Cardiac fibroblast (primary cell): ENCODE measurements around the gene TGFBI.

Experiments used
- DNase-seq, 2 donors: peaks; one replicate each; pipeline versions ENCODE4 v3.0.0 to v3.0.0-alpha.2; 2010; ENCODE audit warnings: low read depth in 2 of 2
- H3K4me3 ChIP-seq, 2 donors: replicated peaks in 1 of 2; 1 replicate in 1 of 2; 2 replicates in 1 of 2; pipeline ENCODE4 v1.5.1; 2011; ENCODE audit warnings: low read depth in 2 of 2, low read length in 2 of 2, mild to moderate bottlenecking in 2 of 2, moderate library complexity in 1 of 2
- TF ChIP-seq, protein P1 (sequence below): IDR thresholded peaks from one replicate; pipeline ENCODE4 v1.5.1; 2011; ENCODE audit warnings: low read depth, mild to moderate bottlenecking, low read length, inconsistent platforms

TGFBI gene

DNA sequence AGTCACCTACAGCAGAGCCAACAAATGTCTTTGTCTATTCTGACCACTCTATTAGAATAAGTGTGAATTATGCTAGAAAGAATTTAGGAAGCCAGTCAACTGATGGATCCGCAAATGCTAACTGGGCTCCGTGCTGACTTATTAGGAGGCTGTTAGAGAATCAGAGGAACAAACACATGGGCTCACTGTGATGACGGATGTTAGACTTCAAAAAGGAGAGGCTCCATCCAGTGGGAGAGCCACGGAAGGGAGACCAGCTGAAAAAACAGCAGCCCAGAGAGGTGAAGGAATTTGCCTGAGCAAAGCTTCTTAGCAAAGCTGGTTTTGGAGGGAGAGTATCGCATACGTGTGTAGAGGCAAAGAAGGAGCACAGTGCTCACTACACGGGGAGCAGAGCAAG, 5.8 kb upstream of the TGFBI start:
- no peak for DNase-seq
- no peak overlapping the region for H3K4me3 ChIP-seq
- TF ChIP-seq, protein P1, sequence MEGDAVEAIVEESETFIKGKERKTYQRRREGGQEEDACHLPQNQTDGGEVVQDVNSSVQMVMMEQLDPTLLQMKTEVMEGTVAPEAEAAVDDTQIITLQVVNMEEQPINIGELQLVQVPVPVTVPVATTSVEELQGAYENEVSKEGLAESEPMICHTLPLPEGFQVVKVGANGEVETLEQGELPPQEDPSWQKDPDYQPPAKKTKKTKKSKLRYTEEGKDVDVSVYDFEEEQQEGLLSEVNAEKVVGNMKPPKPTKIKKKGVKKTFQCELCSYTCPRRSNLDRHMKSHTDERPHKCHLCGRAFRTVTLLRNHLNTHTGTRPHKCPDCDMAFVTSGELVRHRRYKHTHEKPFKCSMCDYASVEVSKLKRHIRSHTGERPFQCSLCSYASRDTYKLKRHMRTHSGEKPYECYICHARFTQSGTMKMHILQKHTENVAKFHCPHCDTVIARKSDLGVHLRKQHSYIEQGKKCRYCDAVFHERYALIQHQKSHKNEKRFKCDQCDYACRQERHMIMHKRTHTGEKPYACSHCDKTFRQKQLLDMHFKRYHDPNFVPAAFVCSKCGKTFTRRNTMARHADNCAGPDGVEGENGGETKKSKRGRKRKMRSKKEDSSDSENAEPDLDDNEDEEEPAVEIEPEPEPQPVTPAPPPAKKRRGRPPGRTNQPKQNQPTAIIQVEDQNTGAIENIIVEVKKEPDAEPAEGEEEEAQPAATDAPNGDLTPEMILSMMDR: no peak

DNA sequence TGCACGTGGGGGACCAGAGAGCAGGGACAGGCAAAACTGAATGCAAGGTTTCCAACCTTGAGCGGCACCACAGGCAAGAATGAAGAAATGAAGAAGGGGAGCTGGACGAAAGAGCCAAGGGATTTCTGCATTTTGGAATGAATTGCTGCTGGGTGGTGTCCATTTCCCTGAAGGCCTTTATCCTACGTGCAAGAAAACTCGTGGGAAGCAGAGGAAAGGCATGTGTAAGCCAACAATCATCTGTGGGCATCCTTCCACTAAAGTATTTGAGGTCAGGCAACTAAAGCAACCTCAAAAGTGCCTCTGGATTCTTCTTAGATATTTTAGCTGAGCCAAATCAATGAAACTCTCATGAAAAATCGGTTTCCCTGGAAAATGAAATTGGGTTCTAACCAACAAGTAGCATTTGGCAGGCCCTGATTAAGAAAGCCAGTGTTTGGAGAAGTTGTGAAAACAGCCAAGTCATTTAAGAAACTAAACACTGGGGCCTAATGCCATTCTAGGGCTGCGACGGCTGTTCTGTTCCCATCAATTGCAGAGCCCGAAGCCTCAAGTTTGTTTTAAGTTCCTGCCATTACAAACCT, 4.7 kb upstream of the TGFBI start:
- DNase-seq: peak; percentile 75 to 88
- TF ChIP-seq, protein P1: no peak
- H3K4me3 ChIP-seq: no peak overlapping the region

DNA sequence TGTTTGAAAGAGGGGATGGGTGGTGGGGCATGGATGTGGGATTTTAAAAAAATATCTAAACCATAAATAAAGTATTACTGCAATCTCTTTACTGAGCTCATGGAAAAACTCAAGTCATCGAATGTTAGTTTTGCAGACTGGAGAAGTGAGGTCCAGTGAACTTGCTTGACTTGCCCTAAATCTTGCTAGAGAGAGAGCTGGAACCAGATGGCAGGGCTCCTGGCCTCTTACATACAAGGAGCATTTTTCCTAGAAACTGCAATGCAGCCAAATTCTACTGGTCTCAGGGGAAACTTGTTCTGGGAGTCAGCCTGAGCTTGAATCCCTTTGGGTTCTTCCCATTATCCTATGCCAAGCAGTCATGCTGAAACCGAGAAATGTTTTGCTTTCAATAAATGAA, 2.9 kb upstream of the TGFBI start:
- TF ChIP-seq, protein P1: no peak
- peak; percentile 51 to 87 for DNase-seq
- no peak overlapping the region for H3K4me3 ChIP-seq

DNA sequence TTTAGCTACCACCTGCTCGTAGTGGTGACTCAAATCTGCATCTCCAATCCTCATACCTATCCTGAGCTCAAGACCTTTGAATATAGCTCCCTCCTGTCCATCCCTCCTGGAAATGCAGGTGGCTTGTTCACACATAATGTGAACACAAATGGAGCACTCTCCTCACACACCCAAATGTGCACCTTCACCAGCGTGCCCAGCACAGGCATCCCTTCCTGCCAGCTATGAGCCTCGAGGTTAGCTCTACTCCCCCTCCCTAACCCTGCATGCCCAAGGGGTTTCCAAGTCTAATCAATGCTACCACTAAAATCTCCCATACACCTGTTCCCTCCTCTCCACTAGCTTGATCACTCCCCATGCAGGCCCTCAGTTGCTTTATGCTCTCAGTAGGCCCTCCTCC, 2.2 kb upstream of the TGFBI start:
- no peak overlapping the region for H3K4me3 ChIP-seq
- TF ChIP-seq, protein P1: no peak
- no peak for DNase-seq

DNA sequence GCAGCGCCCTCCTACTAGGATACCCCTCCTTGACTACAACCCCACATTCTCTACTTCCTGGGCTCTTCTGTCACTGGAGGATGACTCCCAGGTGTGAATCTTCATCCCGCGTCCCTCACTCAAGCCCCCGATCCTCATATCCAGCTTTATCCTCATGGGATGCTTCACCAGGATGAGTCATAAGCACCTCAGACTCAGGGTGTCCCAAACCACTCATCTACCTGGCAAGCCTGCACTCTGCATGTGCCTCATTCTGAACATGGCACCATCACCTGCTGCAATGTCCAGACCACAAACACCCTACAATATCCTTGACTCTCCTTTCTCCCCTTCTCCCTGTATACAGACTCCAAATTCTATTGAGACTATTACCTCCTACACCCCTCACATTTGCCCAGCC, 1.5 kb upstream of the TGFBI start:
- TF ChIP-seq, protein P1: no peak
- H3K4me3 ChIP-seq: no peak overlapping the region
- no peak for DNase-seq

DNA sequence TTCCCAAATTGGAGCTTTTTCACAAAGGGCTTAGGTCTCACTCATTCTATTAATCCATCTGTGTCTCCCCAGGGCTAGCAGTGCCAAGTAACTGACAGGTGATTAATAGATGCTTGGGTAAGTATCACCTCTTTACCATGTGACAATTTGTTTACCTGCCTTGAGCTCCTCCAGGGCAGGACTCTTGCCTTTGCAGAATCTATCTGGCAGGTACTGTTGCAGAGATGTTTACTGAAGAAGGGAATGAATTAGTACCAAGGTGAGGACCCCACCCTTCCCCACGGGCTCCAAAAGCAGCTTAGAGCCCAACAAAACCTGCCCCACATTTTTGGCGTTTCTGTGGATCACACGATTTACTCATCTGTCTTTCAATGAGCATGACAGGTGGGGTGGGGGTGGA, 698 bp upstream of the TGFBI start:
- TF ChIP-seq, protein P1: no peak

DNA sequence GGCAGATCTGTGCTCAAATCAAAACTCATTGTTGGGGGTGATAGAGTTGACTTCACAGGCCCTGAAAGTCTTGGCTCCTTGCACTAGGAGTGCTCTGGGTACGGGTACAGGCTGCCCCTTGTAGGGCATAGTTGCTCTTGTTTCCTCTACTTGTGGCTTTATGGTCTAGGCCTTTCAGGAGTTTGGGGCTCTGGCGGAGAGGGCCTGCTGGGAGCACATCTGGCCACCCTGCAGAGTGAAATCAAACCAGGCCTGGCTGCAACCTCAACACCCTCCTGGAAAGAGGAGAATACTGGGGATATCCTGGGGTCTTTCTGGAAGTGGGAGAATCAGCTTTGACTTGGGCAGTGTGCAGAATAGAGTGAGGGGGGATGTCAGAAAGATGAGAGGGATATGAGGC, 1.5 kb downstream of the TGFBI start:
- peak overlapping the region; percentile 67 to 80 for H3K4me3 ChIP-seq
- TF ChIP-seq, protein P1: no peak
- no peak for DNase-seq

More for the DNA sequence above, 698 bp upstream of the TGFBI start:
- no peak overlapping the region for H3K4me3 ChIP-seq
- no peak for DNase-seq
